WI38 (cell line): ENCODE data around the gene CFAP46.
"Not testable (repeated sequence)": the region's sequence is repeated elsewhere in the genome, so short reads cannot be mapped to it uniquely, and the experiment has no call there.

Experiments
- H3K4me3 ChIP-seq: 2 replicates; pipeline ENCODE4 v1.5.1; 2011; ENCODE audit warnings: low read depth, mild to moderate bottlenecking, control low read depth, low read length
- CTCF ChIP-seq: IDR thresholded peaks from 2 replicates; pipeline ENCODE4 v1.5.1; 2012; ENCODE audit warnings: low read depth, mild to moderate bottlenecking, control low read depth, low read length

Gene CFAP46

GRCh38 chr10:132932461-132933307 is 9.7 kb downstream of the CFAP46 start:
- H3K4me3 ChIP-seq, result no peak overlapping the region
- TF ChIP-seq CTCF, result no peak

- not testable (repeated sequence) for H3K4me3 ChIP-seq
These were observed 10.8 kb downstream of the CFAP46 start for GRCh38 chr10:132931258-132932250.

GRCh38 chr10:132930701-132931100 is 11.7 kb downstream of the CFAP46 start:
- not testable (repeated sequence) for H3K4me3 ChIP-seq

- no peak overlapping the region for H3K4me3 ChIP-seq
- no peak for TF ChIP-seq CTCF
These were observed 12.3 kb downstream of the CFAP46 start for GRCh38 chr10:132929953-132930548.

- no peak overlapping the region for H3K4me3 ChIP-seq
- no peak for TF ChIP-seq CTCF
These were observed 12.9 kb downstream of the CFAP46 start for GRCh38 chr10:132929480-132929879.

- TF ChIP-seq CTCF, result no peak
- no peak overlapping the region for H3K4me3 ChIP-seq
These were observed 14.1 kb downstream of the CFAP46 start for GRCh38 chr10:132928261-132928660.

GRCh38 chr10:132927824-132928223 is 14.5 kb downstream of the CFAP46 start:
- TF ChIP-seq CTCF, result no peak

More at GRCh38 chr10:132927824-132928223, 14.5 kb downstream of the CFAP46 start:
- no peak overlapping the region for H3K4me3 ChIP-seq
